GM18858 (cell line): ENCODE results near the gene ASIC2.
"Not testable (repeated sequence)": the region's sequence is repeated elsewhere in the genome, so short reads cannot be mapped to it uniquely, and the experiment has no call there.

Experiments
- ATAC-seq: cut with Tn5 transposase; IDR thresholded peaks from one replicate; pipeline ENCODE4 v1.9.1; 2021; ENCODE audit not compliant: unreplicated experiment

Gene ASIC2

DNA sequence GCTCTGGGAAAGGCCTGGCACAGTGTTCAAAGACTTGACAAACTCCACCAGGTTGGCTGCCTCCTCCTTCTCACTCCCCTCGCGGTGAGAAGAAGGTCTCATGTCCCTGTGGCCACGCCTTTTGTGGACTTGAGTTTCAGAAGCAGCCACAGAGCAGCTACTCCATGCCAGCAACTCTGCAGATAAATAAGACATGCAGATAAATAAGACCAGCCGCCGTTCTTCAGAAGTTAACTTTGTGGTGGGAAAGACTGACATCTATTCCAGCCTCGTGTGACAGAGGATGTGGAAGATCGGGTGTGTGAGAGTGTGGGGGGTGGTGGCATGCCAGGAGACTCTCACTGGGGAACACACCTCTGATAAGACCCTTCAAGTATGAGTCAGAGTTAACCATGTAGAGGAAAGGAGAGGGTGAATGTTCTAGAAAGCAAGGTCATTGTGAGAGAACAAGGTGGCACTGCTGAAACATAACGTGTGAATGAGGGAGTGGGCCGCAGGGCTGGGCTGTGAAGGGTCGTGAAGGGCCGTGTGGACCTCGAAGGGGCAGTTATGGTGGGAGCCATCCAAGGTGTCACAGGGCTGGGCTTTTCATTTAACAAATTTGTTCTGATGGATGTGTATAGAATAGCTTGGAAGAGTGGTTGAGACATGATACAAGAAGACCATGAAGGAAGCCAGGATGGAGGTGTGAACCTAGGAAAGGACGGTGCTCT lies 300.6 kb downstream of the ASIC2 start:
- no peak for ATAC-seq

DNA sequence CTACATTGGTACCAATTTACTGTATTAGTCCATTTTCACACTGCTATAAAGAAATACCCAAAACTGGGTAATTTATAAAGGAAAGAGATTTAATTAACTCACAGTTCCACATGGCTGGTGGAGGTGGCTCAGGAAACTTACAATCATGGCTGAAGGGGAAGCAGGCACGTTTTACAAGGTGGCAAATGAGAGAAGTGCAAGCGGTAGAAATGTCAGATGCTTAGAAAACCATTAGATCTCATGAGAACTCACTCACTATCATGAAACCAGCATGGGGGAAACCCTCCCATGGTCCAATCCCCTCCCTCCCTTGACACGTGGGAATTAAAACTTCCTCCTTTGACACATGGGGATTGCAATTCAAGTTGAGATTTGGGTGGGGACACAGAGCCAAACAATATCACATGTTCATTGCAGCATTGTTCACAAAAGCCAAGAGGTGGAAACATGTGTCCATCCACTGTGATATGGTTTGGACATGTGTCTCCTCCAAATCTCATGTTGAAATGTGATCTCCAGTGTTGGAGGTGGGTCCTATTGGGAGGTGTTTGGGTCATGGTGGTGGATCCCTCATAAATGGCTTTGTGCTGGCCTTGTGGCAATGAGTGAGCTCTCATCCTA lies 304.5 kb downstream of the ASIC2 start:
- ATAC-seq, result no peak

DNA sequence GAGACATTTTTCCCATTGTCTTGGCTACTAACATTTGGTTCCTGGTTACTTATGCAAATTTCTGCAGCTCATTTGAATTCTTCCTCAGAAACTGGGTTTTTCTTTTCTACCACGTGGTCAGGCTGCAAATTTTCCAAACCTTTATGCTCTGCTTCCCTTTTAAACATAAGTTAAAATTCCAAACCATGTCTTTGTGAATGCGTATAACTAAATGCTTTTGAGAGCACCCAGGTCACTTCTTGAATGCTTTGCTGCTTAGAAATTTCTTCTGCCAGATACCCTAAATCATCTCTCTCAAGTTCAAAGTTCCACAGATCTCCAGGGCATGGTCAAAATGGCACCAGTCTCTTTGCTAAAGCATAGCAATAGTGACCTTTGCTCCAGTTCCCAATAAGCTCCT lies 305.2 kb downstream of the ASIC2 start:
- not testable (repeated sequence) for ATAC-seq

DNA sequence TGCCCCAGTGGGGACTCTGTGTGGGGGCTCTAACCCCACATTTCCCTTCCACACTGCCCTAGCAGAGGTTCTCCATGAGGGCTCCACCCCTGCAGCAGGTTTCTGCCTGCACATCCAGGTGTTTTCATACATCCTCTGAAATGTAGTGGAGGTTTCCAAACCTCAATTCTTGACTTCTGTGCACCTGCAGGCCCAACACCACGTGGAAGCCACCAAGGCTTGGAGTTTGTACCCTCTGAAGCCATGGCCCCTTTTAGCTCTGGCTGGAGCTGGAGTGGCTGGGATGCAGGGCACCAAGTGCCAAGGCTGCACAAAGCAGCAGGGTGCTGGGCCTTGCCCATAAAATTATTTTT lies 305.7 kb downstream of the ASIC2 start:
- ATAC-seq, result not testable (repeated sequence)

DNA sequence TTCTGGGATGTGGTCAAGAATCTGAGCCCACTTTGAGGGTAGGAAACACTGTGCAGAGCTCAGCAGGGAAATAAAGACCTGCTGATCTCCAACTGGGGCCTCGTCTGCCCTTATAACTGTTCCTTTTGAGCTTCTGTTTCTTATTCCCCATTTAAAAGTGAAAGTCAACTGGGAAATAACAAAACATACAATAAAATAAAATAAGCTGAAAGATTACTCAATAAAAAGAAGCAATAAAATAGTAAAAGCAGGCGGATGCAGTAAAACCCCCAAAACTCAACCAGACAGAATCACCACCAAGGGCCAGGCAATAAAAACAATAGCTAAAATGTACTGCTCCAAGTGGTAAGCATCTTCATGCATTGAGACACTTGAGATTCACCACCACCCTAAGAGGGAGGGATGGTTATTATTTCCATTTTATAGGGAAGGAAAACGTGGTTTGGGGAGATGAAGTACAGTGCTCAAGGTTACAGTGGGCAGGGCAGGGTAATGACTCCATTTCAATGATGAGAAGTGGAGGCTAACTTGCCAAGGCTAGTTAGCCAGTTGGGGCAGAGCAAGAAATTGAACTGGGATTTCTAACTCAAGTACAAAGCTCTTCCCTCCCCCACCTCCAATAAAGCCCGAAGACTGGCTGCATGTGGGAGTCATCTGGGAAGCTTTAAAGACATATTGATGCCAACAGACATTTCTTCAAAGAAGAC lies 307.9 kb downstream of the ASIC2 start:
- no peak for ATAC-seq

DNA sequence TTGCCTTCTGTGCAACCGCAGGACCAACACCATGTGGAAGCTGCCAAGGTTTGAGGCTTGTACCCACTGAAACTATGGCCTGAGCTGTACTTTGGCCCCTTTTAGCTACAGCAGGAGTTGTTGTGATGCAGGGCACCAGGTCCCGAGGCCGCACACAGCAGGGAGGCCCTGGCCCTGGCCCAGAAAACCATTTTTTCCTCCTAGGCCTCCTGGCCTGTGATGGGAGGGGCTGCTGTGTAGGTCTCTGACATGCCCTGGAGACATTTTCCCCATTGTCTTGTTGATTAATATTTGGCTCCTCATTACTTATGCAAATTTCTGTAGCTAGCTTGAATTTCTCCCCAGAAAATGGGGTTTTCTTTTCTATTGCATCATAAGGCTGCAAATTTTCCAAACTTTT lies 311.5 kb downstream of the ASIC2 start:
- ATAC-seq, result not testable (repeated sequence)

DNA sequence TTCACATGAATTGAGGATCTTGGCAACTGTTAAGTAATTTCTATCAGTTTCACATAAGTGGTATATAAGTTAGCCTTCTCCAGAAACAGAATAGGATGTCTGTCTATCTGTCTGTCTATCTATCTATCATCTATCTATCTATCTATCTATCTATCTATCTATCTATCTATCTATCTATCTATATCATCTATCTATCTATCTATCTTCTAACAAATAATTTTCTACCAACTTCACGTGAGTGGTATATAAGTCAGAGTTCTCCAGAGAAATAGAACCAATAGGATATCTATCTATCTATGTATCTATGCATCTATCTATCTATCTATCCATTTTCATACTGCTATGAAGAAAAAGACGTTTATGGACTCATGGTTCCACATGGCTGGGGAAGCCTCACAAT lies 312.9 kb downstream of the ASIC2 start:
- no peak for ATAC-seq

DNA sequence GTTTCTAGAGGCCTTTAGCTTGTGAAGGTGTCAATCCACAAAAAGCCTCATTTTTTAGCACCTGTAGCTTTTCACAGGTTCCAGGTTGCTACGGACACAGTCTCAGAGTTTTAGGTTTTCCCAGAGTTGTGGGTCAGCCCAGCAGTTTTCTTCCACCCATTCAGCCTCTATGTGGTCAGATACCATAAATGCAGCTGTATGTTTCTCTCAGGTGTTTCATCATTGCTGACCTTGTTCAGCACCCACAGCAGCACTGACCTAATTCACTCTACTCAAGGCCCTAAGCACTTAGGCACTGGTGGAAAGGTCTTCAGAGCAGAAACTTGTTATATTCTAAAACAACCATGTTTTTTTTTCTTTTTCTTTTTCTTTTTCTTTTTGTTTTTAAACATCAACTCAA lies 316.5 kb downstream of the ASIC2 start:
- no peak for ATAC-seq

DNA sequence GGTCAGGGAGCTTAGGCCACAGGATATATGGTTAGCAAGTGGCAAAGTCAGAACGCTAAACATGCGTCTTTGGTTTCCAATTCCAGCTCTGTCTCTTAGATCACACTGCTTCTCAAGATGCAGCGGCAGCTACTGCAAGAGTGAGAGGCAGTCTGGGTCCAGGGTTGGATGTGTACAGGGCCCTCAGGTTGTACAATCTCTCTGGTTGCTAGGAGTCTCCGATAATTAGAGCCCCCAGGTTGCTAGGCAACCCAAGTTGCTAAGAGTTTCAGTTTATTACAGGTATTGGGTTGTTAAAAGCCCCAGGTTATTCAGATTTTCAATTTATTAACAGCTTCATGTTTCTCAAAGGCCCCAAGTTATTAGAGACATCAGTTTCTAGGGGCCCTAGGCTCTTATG lies 317.0 kb downstream of the ASIC2 start:
- ATAC-seq, result no peak

DNA sequence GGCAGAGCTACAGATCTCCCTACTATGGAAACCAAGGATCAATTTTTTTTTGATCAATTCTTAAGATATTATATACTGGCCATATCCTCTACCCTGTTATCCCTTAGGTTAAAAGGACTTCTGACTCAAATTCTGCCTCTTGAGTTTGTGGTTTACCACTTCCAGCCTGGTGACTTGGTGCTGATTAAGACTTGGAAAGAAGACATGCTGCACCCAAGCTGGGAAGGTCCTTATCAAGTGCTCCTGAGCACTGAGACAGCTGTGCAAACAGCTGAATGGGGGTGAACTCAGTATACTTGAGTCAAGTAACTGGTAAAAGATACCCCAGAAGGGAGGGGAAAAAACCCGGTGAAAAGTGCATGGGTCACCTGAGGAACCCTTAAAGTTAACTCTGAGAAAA lies 321.9 kb downstream of the ASIC2 start:
- ATAC-seq, result no peak

DNA sequence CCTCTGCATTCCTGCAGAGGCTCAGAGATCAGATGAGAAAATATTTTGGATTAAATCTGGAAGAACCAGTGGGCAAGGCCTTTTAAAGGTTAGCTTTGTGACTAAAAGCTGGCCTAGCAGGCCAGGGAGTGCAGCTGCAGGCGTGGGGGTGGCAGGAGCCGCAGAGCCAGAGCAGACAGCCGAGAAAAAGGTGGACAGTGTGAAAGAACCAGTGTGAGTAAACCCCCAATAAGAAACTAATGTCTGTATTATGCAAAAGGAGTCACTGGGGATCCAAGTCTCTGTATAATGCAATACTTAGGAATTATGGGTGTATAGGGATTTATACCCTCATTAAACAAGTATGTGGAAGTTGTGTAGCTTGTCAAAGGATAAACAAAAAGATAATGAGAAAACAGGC lies 322.8 kb downstream of the ASIC2 start:
- no peak for ATAC-seq

DNA sequence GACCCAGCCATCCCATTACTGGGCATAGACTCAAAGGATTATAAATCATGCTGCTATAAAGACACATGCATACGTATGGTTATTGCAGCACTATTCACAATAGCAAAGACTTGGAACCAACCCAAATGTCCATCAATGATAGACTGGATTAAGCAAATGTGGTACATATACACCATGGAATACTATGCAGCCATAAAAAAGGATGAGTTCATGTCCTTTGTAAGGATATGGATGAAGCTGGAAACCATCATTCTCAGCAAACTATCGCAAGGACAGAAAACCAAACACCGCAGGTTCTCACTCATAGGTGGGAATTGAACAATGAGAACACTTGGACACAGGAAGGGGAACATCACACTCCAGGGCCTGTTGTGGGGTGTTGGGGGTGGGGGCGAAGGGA lies 323.9 kb downstream of the ASIC2 start:
- not testable (repeated sequence) for ATAC-seq

DNA sequence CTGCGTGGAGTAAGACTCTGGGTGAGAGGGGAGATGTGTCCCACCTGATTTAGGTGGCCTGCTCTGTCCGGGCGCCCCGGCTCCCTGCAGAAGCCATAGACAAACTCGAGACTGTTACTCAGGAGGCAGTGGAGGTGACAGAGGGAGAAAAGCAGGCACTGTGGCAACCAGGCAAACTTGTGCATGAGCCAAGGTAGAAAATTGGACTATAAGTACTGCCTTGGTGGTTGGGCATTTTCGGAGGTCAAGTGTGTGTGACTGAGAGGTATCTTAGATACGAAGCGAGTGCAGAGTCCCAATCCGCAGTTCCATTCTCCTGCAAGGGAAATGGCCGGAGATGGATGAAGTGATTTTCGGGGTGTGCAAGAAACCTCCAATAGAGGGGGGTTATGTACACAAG lies 328.6 kb downstream of the ASIC2 start:
- ATAC-seq, result no peak
